ENCODE data around the gene ASB4.

DNA sequence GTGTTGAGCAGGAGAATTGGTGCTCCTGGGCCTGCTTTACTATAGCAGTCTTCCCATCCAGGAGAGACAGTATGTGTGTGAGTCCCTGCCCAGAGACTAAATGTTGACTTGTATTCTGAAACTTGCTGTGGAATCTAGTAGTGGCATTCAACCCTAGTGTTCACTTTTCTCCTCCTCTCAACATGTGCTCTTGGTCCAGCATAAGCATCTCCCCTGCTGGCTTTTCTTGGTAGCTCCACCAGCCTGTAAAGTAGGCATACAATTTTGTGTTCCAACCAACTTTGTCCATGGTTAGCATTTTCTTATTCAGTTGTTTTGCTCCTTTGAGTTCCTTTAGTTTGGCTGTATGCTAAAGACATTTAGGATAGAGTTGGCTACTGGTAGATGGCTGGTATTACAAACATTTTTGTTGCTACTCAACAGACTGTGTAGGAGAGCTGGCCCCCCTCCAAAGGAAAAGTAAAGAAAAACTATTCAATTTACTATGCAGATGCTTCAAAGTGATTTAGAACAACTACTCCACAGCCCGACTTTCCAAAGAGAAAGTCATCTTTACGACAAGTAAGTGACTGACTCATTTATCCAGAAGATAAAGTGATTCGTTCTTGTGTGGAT lies 46.0 kb downstream of the ASB4 start:
- TF ChIP-seq, protein P1, sequence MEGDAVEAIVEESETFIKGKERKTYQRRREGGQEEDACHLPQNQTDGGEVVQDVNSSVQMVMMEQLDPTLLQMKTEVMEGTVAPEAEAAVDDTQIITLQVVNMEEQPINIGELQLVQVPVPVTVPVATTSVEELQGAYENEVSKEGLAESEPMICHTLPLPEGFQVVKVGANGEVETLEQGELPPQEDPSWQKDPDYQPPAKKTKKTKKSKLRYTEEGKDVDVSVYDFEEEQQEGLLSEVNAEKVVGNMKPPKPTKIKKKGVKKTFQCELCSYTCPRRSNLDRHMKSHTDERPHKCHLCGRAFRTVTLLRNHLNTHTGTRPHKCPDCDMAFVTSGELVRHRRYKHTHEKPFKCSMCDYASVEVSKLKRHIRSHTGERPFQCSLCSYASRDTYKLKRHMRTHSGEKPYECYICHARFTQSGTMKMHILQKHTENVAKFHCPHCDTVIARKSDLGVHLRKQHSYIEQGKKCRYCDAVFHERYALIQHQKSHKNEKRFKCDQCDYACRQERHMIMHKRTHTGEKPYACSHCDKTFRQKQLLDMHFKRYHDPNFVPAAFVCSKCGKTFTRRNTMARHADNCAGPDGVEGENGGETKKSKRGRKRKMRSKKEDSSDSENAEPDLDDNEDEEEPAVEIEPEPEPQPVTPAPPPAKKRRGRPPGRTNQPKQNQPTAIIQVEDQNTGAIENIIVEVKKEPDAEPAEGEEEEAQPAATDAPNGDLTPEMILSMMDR (IDR thresholded peaks at IDR 0.05; ENCODE audit: low read length), result no peak
- TF ChIP-seq EZH2phosphoT487 (IDR thresholded peaks at IDR 0.05; ENCODE audit: low read length) (no peak), EZH2 (optimal IDR thresholded peaks at IDR 0.05; ENCODE audit: low read depth, low read length) (no peak)

Measured in MM.1S (cell line).